Measurements from ENCODE around the gene FBN2.
"Not testable (repeated sequence)": the region's sequence is repeated elsewhere in the genome, so short reads cannot be mapped to it uniquely, and the experiment has no call there.

FBN2 gene

DNA sequence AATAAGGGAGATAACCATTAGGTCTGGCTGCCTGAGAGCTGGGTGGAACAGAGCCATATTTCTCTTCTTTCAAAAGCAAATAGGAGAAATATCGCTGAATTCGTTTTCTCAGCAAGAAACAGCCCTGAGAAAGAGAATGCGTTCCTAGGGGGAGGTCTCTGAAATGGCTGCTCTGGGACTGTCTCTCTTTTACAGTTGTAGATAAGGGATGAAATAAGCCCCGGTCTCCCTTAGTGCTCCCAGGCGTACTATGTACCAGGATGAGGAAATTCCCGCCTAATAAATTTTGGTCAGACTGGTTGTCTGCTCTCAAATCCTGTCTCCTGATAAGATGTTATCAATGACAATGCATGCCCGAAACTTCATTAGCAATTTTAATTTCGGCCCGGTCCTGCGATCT is 90.8 kb downstream of the FBN2 start:
- not testable (repeated sequence) for H3K4me1 ChIP-seq (ENCODE audit: insufficient read depth, low read length); H3K9ac ChIP-seq (ENCODE audit: low read depth, low read length); H3K4me3 ChIP-seq (ENCODE audit: low read length); H3K27ac ChIP-seq (ENCODE audit: low read length); H3K36me3 ChIP-seq (ENCODE audit: insufficient read depth, low read depth, low read length); H3K27me3 ChIP-seq (ENCODE audit: insufficient read depth, low read length)
- H3K9me3 ChIP-seq (ENCODE audit: insufficient read depth, low read depth, low read length), result peaks cover 14% of the 10 kb centered on the region

DNA sequence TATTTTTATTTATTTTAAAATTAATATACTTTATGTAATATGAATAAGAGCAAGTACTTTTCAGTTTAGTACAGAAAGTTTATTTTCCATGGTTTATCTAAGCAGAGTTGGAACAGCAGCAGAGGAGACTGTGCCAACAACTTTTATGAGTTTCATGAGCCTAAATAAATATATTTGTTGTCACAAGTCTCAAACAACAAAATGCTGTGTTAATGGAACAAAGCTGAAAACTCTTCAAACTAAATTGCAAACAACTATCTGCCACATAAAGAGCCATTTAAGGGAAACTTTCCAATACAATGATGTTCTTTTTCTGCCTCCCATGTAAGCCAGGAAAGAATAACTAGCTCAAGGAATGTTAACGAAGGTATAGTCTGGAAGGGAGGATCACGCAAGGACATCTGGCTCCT is 96.1 kb downstream of the FBN2 start:
- Histone ChIP-seq H3K4me3 (ENCODE audit: low read length) (no peak overlapping the region), H3K9me3 (ENCODE audit: insufficient read depth, low read depth, low read length) (no peaks in the 10 kb centered on the region), H3K27me3 (ENCODE audit: insufficient read depth, low read length) (no peaks in the 10 kb centered on the region), H3K4me1 (ENCODE audit: insufficient read depth, low read length) (no peaks in the 10 kb centered on the region), H3K36me3 (ENCODE audit: insufficient read depth, low read depth, low read length) (no peaks in the 10 kb centered on the region), H3K9ac (ENCODE audit: low read depth, low read length) (no peak overlapping the region), H3K27ac (ENCODE audit: low read length) (no peak overlapping the region)

DNA sequence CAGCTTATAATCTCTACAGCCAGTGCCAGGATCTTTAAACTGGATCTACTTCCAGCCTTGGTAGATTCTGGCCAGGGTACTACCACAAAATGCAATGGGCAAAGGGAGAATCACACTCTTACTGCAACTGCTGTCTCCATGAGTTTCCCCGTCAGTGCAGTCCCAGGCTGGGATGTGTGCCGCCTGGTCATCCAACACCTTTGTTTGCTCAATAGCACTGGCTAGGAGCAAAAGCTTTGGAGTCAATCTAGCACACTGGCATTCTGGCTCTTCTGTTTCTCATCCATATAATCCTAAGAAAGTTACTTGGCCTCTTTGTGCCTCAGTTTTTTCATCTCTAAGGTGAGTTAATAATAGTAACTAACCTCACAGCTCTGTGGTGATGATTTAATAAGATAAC is 96.9 kb downstream of the FBN2 start:
- Histone ChIP-seq H3K4me3 (ENCODE audit: low read length) (no peak overlapping the region), H3K27me3 (ENCODE audit: insufficient read depth, low read length) (no peaks in the 10 kb centered on the region), H3K9ac (ENCODE audit: low read depth, low read length) (no peak overlapping the region), H3K27ac (ENCODE audit: low read length) (no peak overlapping the region), H3K36me3 (ENCODE audit: insufficient read depth, low read depth, low read length) (no peaks in the 10 kb centered on the region), H3K9me3 (ENCODE audit: insufficient read depth, low read depth, low read length) (no peaks in the 10 kb centered on the region), H3K4me1 (ENCODE audit: insufficient read depth, low read length) (no peaks in the 10 kb centered on the region)

DNA sequence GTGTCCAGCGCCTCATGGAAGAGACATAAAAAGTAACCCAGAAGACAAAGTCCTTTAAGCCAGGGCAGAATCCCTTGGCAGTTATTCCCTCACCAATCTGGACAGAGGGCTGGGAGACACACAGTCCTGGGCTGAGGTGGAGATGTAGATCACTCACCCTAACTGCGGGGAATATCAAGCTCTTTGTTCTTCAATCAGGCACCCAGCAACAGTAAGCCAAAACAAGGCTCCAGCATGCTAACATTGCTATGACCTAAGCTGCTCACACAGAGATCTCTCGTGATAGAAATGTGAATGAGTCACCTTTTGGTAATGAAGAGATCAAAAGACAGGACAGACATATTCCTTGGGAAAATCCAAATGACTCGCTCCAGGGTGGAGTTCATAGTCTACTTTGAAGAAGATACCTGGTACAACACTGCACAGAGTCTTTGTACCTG is 101.3 kb downstream of the FBN2 start:
- no peaks in the 10 kb centered on the region for H3K36me3 ChIP-seq (ENCODE audit: insufficient read depth, low read depth, low read length)
- no peak overlapping the region for H3K27ac ChIP-seq (ENCODE audit: low read length)
- H3K9ac ChIP-seq (ENCODE audit: low read depth, low read length), result no peak overlapping the region
- no peaks in the 10 kb centered on the region for H3K4me1 ChIP-seq (ENCODE audit: insufficient read depth, low read length)
- H3K27me3 ChIP-seq (ENCODE audit: insufficient read depth, low read length), result no peaks in the 10 kb centered on the region
- no peaks in the 10 kb centered on the region for H3K9me3 ChIP-seq (ENCODE audit: insufficient read depth, low read depth, low read length)
- no peak overlapping the region for H3K4me3 ChIP-seq (ENCODE audit: low read length)

DNA sequence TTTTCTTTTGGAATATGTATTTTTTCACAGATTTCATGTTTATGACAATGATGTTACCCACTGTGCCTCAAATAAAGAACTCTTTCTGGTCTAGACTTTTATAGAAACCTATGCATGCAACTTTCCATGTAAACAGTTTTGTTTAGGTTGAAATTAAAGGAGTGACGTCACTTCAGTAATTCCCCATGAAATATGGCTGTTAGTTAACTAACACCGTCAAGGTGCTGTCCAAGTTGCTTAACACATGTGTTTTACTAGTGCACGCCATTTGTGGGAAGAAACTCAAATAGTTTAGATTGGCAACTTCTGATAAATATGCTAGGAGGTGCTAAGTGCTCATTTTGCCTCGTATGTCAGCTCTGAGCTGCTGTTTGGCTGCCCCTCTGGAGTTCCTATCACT is 102.2 kb downstream of the FBN2 start:
- Histone ChIP-seq H3K9ac (ENCODE audit: low read depth, low read length) (no peak overlapping the region), H3K27me3 (ENCODE audit: insufficient read depth, low read length) (no peaks in the 10 kb centered on the region), H3K9me3 (ENCODE audit: insufficient read depth, low read depth, low read length) (no peaks in the 10 kb centered on the region), H3K36me3 (ENCODE audit: insufficient read depth, low read depth, low read length) (no peaks in the 10 kb centered on the region), H3K27ac (ENCODE audit: low read length) (no peak overlapping the region), H3K4me1 (ENCODE audit: insufficient read depth, low read length) (no peaks in the 10 kb centered on the region), H3K4me3 (ENCODE audit: low read length) (no peak overlapping the region)

DNA sequence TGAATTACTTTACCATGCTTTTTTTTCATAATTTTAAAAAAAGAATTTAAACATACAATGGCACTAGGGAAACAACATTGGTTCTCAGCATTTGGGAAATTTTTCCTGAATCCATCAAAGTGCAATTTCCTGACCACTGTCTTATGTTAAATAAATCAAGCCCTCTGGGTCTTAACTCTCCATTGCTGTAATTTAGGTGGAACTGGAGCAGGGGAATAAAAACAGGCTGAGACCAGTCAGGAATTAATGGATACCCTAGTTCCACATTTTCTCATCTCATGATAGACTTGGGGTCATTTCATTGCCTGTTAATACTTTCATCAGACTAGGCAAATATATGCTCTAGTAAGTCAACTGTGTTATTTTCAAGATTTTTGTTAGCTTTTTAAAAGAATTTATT is 103.1 kb downstream of the FBN2 start:
- Histone ChIP-seq H3K9me3 (ENCODE audit: insufficient read depth, low read depth, low read length) (no peaks in the 10 kb centered on the region), H3K4me1 (ENCODE audit: insufficient read depth, low read length) (no peaks in the 10 kb centered on the region), H3K36me3 (ENCODE audit: insufficient read depth, low read depth, low read length) (no peaks in the 10 kb centered on the region), H3K4me3 (ENCODE audit: low read length) (no peak overlapping the region), H3K9ac (ENCODE audit: low read depth, low read length) (no peak overlapping the region), H3K27me3 (ENCODE audit: insufficient read depth, low read length) (no peaks in the 10 kb centered on the region), H3K27ac (ENCODE audit: low read length) (no peak overlapping the region)

DNA sequence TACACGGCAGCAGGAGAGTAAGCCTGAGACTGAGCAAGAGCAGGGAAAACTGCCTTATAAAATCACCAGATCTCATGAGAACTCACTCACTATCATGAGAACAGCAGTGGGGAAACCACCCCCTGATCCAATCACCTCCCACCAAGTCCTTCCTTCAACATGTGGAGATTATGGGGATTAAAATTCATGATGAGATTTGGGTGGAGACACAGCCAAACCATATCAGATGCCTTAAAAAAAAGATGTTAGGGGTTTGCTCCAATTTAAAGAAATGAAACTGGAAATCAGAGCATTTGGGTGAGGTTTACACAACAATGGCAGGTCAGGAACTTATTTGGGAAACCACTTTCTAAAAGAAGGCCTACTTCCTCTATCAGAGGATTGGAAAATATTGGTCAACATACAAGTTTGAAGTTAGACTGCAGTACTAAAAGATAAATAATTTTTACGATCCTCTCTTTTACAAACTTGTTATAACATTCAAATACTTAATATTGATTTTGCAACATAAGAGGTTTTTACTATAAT is 105.1 kb downstream of the FBN2 start:
- Histone ChIP-seq H3K9me3 (ENCODE audit: insufficient read depth, low read depth, low read length) (no peaks in the 10 kb centered on the region), H3K4me1 (ENCODE audit: insufficient read depth, low read length) (no peaks in the 10 kb centered on the region), H3K27ac (ENCODE audit: low read length) (no peak overlapping the region), H3K9ac (ENCODE audit: low read depth, low read length) (no peak overlapping the region), H3K27me3 (ENCODE audit: insufficient read depth, low read length) (no peaks in the 10 kb centered on the region), H3K36me3 (ENCODE audit: insufficient read depth, low read depth, low read length) (no peaks in the 10 kb centered on the region), H3K4me3 (ENCODE audit: low read length) (no peak overlapping the region)

DNA sequence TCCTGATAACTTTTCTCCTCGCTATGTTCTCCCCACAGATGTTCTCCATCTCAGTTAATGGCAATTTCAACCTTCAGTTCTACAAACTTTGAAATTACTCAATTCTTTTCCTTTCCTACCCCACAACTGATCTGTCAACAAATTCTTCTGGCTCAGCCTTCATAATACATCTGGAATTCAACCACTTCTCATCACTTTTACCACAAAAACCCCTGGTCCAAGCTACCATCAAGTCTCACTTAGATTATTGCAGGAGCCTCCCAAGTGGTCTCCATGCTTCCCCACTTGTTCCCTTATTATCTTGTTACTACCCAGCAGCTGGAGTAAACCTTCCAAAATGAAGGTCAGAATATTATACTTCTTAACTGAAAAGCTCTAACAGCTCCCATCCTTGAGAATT is 110.1 kb downstream of the FBN2 start:
- Histone ChIP-seq H3K36me3 (ENCODE audit: insufficient read depth, low read depth, low read length) (no peaks in the 10 kb centered on the region), H3K27me3 (ENCODE audit: insufficient read depth, low read length) (no peaks in the 10 kb centered on the region), H3K4me3 (ENCODE audit: low read length) (no peak overlapping the region), H3K9me3 (ENCODE audit: insufficient read depth, low read depth, low read length) (no peaks in the 10 kb centered on the region; the same call in 1 of the 2 replicates), H3K4me1 (ENCODE audit: insufficient read depth, low read length) (peaks cover 5% of the 10 kb centered on the region; the same call in 1 of the 2 replicates), H3K9ac (ENCODE audit: low read depth, low read length) (no peak overlapping the region), H3K27ac (ENCODE audit: low read length) (no peak overlapping the region)

DNA sequence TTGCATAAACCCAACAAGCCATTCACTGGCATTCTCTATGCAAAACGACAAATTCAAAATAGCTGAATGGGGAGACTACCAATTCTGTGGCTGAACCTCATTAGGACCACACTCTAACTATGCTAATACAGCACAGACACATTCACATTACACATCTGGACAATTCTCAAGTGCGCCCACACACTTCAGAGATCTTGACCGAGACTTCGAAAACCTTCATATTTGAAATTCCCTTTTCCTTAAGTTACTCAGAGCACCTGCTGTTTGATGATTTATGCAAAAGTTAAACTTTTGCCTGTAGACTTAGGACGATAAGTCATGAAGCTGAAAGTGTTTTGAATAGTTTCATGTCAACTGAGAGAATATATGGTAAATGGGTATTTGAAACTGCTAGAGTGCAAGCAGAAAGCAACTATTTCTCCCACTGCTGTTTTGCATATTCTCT is 111.9 kb downstream of the FBN2 start:
- Histone ChIP-seq H3K27ac (ENCODE audit: low read length) (no peak overlapping the region), H3K36me3 (ENCODE audit: insufficient read depth, low read depth, low read length) (no peaks in the 10 kb centered on the region), H3K9me3 (ENCODE audit: insufficient read depth, low read depth, low read length) (no peaks in the 10 kb centered on the region; the same call in 1 of the 2 replicates), H3K27me3 (ENCODE audit: insufficient read depth, low read length) (no peaks in the 10 kb centered on the region), H3K4me1 (ENCODE audit: insufficient read depth, low read length) (peaks cover 5% of the 10 kb centered on the region; the same call in 1 of the 2 replicates), H3K4me3 (ENCODE audit: low read length) (no peak overlapping the region), H3K9ac (ENCODE audit: low read depth, low read length) (no peak overlapping the region)

DNA sequence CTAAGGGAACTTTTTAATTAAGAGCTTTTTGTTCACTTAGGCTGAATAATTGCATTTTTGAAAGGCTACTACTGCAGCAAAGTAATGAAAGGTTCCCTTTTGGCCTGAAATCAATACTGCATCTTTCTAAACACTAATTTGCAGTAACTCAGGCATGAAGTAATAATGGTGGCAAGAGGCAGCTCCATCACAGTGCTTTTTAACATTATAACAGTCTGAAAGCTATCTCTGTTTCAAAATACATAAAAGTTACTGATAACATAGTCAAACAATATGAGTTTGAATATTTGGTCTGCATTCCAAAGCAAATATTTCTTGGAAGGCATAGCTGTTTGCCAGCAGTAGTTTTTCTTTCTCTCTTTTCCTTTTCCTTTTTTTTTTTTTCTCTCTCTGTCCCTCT is 113.4 kb downstream of the FBN2 start:
- Histone ChIP-seq H3K36me3 (ENCODE audit: insufficient read depth, low read depth, low read length) (no peaks in the 10 kb centered on the region), H3K4me3 (ENCODE audit: low read length) (no peak overlapping the region), H3K27me3 (ENCODE audit: insufficient read depth, low read length) (no peaks in the 10 kb centered on the region), H3K27ac (ENCODE audit: low read length) (no peak overlapping the region), H3K9ac (ENCODE audit: low read depth, low read length) (no peak overlapping the region), H3K9me3 (ENCODE audit: insufficient read depth, low read depth, low read length) (no peaks in the 10 kb centered on the region; the same call in 1 of the 2 replicates), H3K4me1 (ENCODE audit: insufficient read depth, low read length) (peaks cover 5% of the 10 kb centered on the region; the same call in 1 of the 2 replicates)

DNA sequence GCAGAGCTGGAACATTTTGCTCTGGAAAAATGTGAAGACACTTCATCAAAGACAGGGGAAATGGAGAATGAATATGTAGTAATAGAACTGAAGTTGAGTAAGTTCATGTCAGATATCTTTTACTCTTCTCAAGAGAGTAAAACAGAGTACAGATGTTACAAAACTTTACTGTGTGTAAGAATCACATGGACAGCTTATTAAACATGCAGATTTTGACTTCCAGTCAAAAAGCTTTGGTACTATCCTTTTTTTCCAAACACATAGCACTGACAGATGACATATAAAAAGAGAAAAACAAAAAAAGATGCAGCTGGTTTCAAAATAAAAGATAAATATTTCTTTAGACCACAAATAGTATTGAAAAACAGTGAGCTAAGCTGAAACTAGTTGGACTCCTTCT is 115.4 kb downstream of the FBN2 start:
- no peaks in the 10 kb centered on the region; the same call in 1 of the 2 replicates for H3K9me3 ChIP-seq (ENCODE audit: insufficient read depth, low read depth, low read length)
- H3K9ac ChIP-seq (ENCODE audit: low read depth, low read length), result no peak overlapping the region
- H3K27ac ChIP-seq (ENCODE audit: low read length), result no peak overlapping the region
- peaks cover 5% of the 10 kb centered on the region; the same call in 1 of the 2 replicates for H3K4me1 ChIP-seq (ENCODE audit: insufficient read depth, low read length)
- no peak overlapping the region for H3K4me3 ChIP-seq (ENCODE audit: low read length)
- H3K27me3 ChIP-seq (ENCODE audit: insufficient read depth, low read length), result no peaks in the 10 kb centered on the region
- no peaks in the 10 kb centered on the region for H3K36me3 ChIP-seq (ENCODE audit: insufficient read depth, low read depth, low read length)

DNA sequence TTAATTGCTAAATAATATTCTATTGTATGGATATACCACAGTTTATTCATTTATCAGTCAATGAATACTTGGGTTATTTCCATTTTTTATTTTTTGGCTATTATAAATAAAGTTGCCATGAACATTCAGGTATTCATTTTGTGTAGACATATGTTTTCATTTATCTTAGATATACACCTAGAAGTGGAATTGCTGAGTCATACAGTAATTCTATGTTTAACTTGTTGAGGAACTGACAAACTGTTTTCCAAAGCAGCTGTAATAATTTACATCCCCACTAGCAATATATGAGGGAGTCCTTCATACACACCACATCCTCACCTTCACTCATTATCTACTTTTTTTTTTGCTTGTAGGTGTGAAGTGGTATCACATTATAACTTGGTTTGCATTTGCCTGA is 123.6 kb downstream of the FBN2 start:
- H3K9me3 ChIP-seq (ENCODE audit: insufficient read depth, low read depth, low read length), result no peaks in the 10 kb centered on the region
- H3K4me3 ChIP-seq (ENCODE audit: low read length), result no peak overlapping the region
- no peak overlapping the region for H3K27ac ChIP-seq (ENCODE audit: low read length)
- no peaks in the 10 kb centered on the region for H3K27me3 ChIP-seq (ENCODE audit: insufficient read depth, low read length)
- H3K36me3 ChIP-seq (ENCODE audit: insufficient read depth, low read depth, low read length), result no peaks in the 10 kb centered on the region
- no peak overlapping the region for H3K9ac ChIP-seq (ENCODE audit: low read depth, low read length)
- H3K4me1 ChIP-seq (ENCODE audit: insufficient read depth, low read length), result peaks cover 7% of the 10 kb centered on the region; the same call in 1 of the 2 replicates
